GM18867 (cell line): ENCODE data around the gene CCDC34.
"Not testable (repeated sequence)": the region's sequence is repeated elsewhere in the genome, so short reads cannot be mapped to it uniquely, and the experiment has no call there.

Experiments used
- ATAC-seq: cut with Tn5 transposase; IDR thresholded peaks from one replicate; pipeline ENCODE4 v1.9.1; 2021; ENCODE audit warnings: mild to moderate bottlenecking, moderate library complexity; ENCODE audit not compliant: unreplicated experiment

Gene CCDC34

GRCh38 chr11:27329867-27330632 lies 33.0 kb downstream of the CCDC34 start:
- ATAC-seq = no peak

GRCh38 chr11:27328614-27329013 lies 34.4 kb downstream of the CCDC34 start:
- no peak for ATAC-seq

GRCh38 chr11:27327064-27327463 lies 36.0 kb downstream of the CCDC34 start:
- ATAC-seq = not testable (repeated sequence)

GRCh38 chr11:27322196-27322595 lies 40.8 kb downstream of the CCDC34 start:
- ATAC-seq = not testable (repeated sequence)

GRCh38 chr11:27321340-27321739 lies 41.7 kb downstream of the CCDC34 start:
- not testable (repeated sequence) for ATAC-seq

- peak; percentile 100 for ATAC-seq
These were observed 43.9 kb downstream of the CCDC34 start for GRCh38 chr11:27319072-27319471.

- ATAC-seq = no peak
These were observed 45.3 kb downstream of the CCDC34 start for GRCh38 chr11:27317751-27318150.

GRCh38 chr11:27315836-27316235 lies 47.2 kb downstream of the CCDC34 start:
- no peak for ATAC-seq

- ATAC-seq = no peak
These were observed 49.7 kb downstream of the CCDC34 start for GRCh38 chr11:27313157-27313821.

GRCh38 chr11:27312110-27312509 lies 50.9 kb downstream of the CCDC34 start:
- no peak for ATAC-seq

GRCh38 chr11:27310707-27311106 lies 52.3 kb downstream of the CCDC34 start:
- ATAC-seq = no peak

GRCh38 chr11:27310182-27310581 lies 52.8 kb downstream of the CCDC34 start:
- ATAC-seq = no peak

GRCh38 chr11:27309046-27309445 lies 54.0 kb downstream of the CCDC34 start:
- no peak for ATAC-seq

GRCh38 chr11:27307232-27307631 lies 55.8 kb downstream of the CCDC34 start:
- ATAC-seq = no peak

GRCh38 chr11:27305751-27306150 lies 57.3 kb downstream of the CCDC34 start:
- ATAC-seq = no peak

GRCh38 chr11:27304514-27304913 lies 58.5 kb downstream of the CCDC34 start:
- no peak for ATAC-seq

GRCh38 chr11:27303903-27304302 lies 59.1 kb downstream of the CCDC34 start:
- no peak for ATAC-seq

- no peak for ATAC-seq
These were observed 62.0 kb downstream of the CCDC34 start for GRCh38 chr11:27300974-27301373.

- no peak for ATAC-seq
These were observed 65.4 kb downstream of the CCDC34 start for GRCh38 chr11:27297616-27298015.

GRCh38 chr11:27296497-27296896 lies 66.5 kb downstream of the CCDC34 start:
- ATAC-seq = peak; percentile 94

- no peak for ATAC-seq
These were observed 67.1 kb downstream of the CCDC34 start for GRCh38 chr11:27295928-27296327.

- ATAC-seq = no peak
These were observed 68.4 kb downstream of the CCDC34 start for GRCh38 chr11:27294654-27295053.
